HEK293 (cell line): Measurements from ENCODE around the gene DNHD1.

ENCODE experiments used
- CTCF ChIA-PET: fragments of 350-600 bp; formaldehyde crosslinking; extraction: SDS; loops from one replicate; lab custom pipeline; 2021; ENCODE audit warnings: antibody characterized with exemption; lab: Yijun Ruan, JAX
- POLR2A ChIA-PET: fragments of 300-600 bp; formaldehyde crosslinking; extraction: SDS; loops from one replicate; lab custom pipeline; 2020; ENCODE audit warnings: antibody characterized with exemption, inconsistent platforms; lab: Yijun Ruan, JAX
- H3K27ac ChIP-seq: fragments of 200-500 bp; sonication (Bioruptor generic); 2 replicates; pipeline ENCODE4 v1.5.1; 2014; ENCODE audit warnings: low read depth, low read length, control low read depth, inconsistent platforms; ENCODE audit errors: extremely low read depth
- H3K36me3 ChIP-seq, 2 experiments: fragments of 200-500 bp in 1 of 2; sonication (Bioruptor generic) in 1 of 2; 1 replicate in 1 of 2; 2 replicates in 1 of 2; pipeline ENCODE4 v1.5.1; 2014 to 2017; ENCODE audit warnings: inconsistent platforms in 2 of 2, low read length in 2 of 2; ENCODE audit not compliant: control insufficient read depth in 2 of 2, insufficient read depth in 1 of 2
- H3K4me1 ChIP-seq: fragments of 200-500 bp; sonication (Bioruptor generic); 2 replicates; pipeline ENCODE4 v1.5.1; 2014; ENCODE audit warnings: mild to moderate bottlenecking, low read length, inconsistent platforms; ENCODE audit not compliant: control insufficient read depth, insufficient read depth
- H3K4me3 ChIP-seq: 2 replicates; pipeline ENCODE4 v1.5.1; 2011; ENCODE audit warnings: low read depth, mild to moderate bottlenecking, control low read depth, low read length, moderate library complexity
- H3K9me3 ChIP-seq: fragments of 200-500 bp; sonication (Bioruptor generic); 2 replicates; pipeline ENCODE4 v1.5.1; 2014; ENCODE audit warnings: low read depth, low read length, inconsistent platforms; ENCODE audit not compliant: control insufficient read depth, insufficient read depth
- GLIS1 ChIP-seq: fragments of 450-650 bp; formaldehyde crosslinking; IDR thresholded peaks from 2 replicates; pipeline ENCODE4 v1.5.1; 2016; ENCODE audit warnings: missing biosample characterization, missing genetic modification characterization
- PRDM10 ChIP-seq: fragments of 450-650 bp; formaldehyde crosslinking; IDR thresholded peaks from 2 replicates; pipeline ENCODE4 v1.5.1; 2016; ENCODE audit warnings: missing biosample characterization, missing genetic modification characterization
- SP2 ChIP-seq: fragments of 450-650 bp; formaldehyde crosslinking; IDR thresholded peaks from 2 replicates; pipeline ENCODE4 v1.5.1; 2016; ENCODE audit warnings: missing biosample characterization, missing genetic modification characterization
- ZBTB1 ChIP-seq: fragments of 450-650 bp; formaldehyde crosslinking; IDR thresholded peaks from 2 replicates; pipeline ENCODE4 v1.5.1; 2016; ENCODE audit warnings: missing biosample characterization, missing genetic modification characterization
- ZBTB8A ChIP-seq: fragments of 450-650 bp; formaldehyde crosslinking; IDR thresholded peaks from 2 replicates; pipeline ENCODE4 v1.5.1; 2016; ENCODE audit warnings: missing biosample characterization, missing genetic modification characterization
- ZIC2 ChIP-seq: fragments of 450-650 bp; formaldehyde crosslinking; IDR thresholded peaks from 2 replicates; pipeline ENCODE4 v1.5.1; 2016; ENCODE audit warnings: missing biosample characterization, missing genetic modification characterization
- ZNF138 ChIP-seq: fragments of 450-650 bp; formaldehyde crosslinking; IDR thresholded peaks from 2 replicates; pipeline ENCODE4 v1.5.1; 2016; ENCODE audit warnings: missing biosample characterization, missing genetic modification characterization, borderline replicate concordance
- ZNF211 ChIP-seq: fragments of 450-650 bp; formaldehyde crosslinking; IDR thresholded peaks from 2 replicates; pipeline ENCODE4 v1.5.1; 2016; ENCODE audit warnings: low read depth, missing biosample characterization, missing genetic modification characterization
- ZNF214 ChIP-seq: fragments of 450-650 bp; formaldehyde crosslinking; IDR thresholded peaks from 2 replicates; pipeline ENCODE4 v1.5.1; 2017; ENCODE audit warnings: missing biosample characterization, mild to moderate bottlenecking, missing genetic modification characterization, borderline replicate concordance
- ZNF248 ChIP-seq: fragments of 450-650 bp; formaldehyde crosslinking; IDR thresholded peaks from 2 replicates; pipeline ENCODE4 v1.5.1; 2017; ENCODE audit warnings: missing biosample characterization, missing genetic modification characterization
- ZNF416 ChIP-seq: fragments of 450-650 bp; formaldehyde crosslinking; IDR thresholded peaks from 2 replicates; pipeline ENCODE4 v1.5.1; 2016; ENCODE audit warnings: missing biosample characterization, missing genetic modification characterization
- ZNF426 ChIP-seq: fragments of 450-650 bp; formaldehyde crosslinking; IDR thresholded peaks from 2 replicates; pipeline ENCODE4 v1.5.1; 2017; ENCODE audit warnings: missing biosample characterization, missing genetic modification characterization, mild to moderate bottlenecking, inconsistent platforms, moderate library complexity
- ZNF548 ChIP-seq: fragments of 450-650 bp; formaldehyde crosslinking; IDR thresholded peaks from 2 replicates; pipeline ENCODE4 v1.5.1; 2016; ENCODE audit warnings: missing biosample characterization, missing genetic modification characterization
- ZNF600 ChIP-seq: fragments of 450-650 bp; formaldehyde crosslinking; IDR thresholded peaks from 2 replicates; pipeline ENCODE4 v1.5.1; 2016; ENCODE audit warnings: missing biosample characterization, missing genetic modification characterization
- ZNF768 ChIP-seq: fragments of 450-650 bp; formaldehyde crosslinking; IDR thresholded peaks from 2 replicates; pipeline ENCODE4 v1.5.1; 2018; ENCODE audit warnings: missing biosample characterization, mild to moderate bottlenecking, missing genetic modification characterization
- ZNF792 ChIP-seq: fragments of 450-650 bp; formaldehyde crosslinking; IDR thresholded peaks from 2 replicates; pipeline ENCODE4 v1.5.1; 2016; ENCODE audit warnings: missing biosample characterization, missing genetic modification characterization
- TF ChIP-seq, protein P1 (sequence below): fragments of 450-650 bp; formaldehyde crosslinking; IDR thresholded peaks from 2 replicates; pipeline ENCODE4 v1.5.1; 2017; ENCODE audit warnings: missing biosample characterization, missing genetic modification characterization

Gene DNHD1

DNA sequence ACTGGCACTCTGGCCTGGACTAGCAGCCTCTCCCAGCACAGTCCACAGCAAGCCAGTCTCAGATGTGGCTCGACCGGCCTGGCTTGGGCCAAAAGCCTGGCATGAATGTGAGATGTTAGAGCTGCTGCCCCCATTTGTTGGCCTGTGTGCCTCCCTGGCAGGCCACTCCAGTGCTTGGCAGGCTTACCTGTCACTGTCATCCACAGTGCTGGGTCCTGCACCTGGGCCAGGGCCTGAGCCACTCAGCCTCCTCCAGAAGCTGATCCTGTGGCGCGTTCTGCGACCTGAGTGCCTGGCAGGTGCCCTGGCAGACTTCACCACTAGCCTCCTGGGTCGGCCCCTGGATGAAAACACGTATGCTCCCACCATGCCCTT lies 70.3 kb downstream of the DNHD1 start (continued):
- TF ChIP-seq PRDM10 (tag by site-specific recombination), result no peak

DNA sequence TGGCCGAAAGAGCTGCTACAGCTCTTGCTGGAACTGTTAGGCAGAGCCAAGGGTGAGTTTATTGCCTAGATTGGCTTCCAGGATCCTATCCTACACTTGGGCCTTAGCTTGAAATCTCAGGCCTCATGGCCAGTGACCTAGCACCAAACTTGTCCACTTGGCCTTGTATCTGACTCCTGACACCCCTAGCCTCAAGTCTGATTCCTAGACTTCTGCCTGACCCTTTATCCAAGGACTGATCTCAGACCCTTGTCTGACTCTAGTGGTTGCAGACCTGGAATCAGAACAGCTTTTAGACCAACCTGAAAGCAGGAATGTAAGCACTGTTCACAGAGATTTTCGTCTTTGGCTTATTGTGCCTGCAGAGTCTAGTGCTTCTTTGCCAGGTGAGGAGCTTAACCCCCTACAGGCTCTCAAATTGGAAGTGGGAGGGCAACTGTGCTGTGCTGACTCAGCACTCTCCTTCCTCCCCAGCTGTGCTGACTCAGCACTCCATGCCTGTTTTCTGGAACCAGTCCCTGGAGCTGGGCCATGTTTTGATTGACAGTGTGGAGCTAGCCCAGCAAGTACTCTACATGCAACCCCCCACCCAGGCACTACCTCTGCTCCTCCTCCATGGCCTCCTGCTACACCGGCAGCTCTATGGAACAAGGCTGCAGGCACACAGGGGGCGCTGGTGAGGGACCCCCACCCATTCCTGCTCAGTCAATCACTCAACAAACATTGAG lies 71.3 kb downstream of the DNHD1 start:
- Histone ChIP-seq H3K4me3 (no peak overlapping the region), H3K27ac (no peak overlapping the region)

GRCh38 chr11:6569706-6570105 lies 72.6 kb downstream of the DNHD1 start:
- no peaks in the 10 kb centered on the region for H3K9me3 ChIP-seq
- CTCF ChIA-PET, result interaction anchor here (0.7 kb wide), 2 partner anchors 39 to 50 kb away, joined by 5 to 6 read pairs; partner anchors contain the start of gene TPP1
- no peak overlapping the region for H3K4me3 ChIP-seq
- no peak overlapping the region for H3K27ac ChIP-seq
- H3K36me3 ChIP-seq, result peaks cover 0 to 3% of the 10 kb centered on the region in 2 experiments; a peak in 1 of 3 replicates
- POLR2A ChIA-PET, result no interaction called here
- no peak for TF ChIP-seq ZNF768 (tag by site-specific recombination)
- no peak for TF ChIP-seq ZNF600 (tag by site-specific recombination)
- H3K4me1 ChIP-seq, result no peaks in the 10 kb centered on the region

More for the DNA sequence above, 71.3 kb downstream of the DNHD1 start:
- peaks cover 0 to 3% of the 10 kb centered on the region in 2 experiments; a peak in 1 of 3 replicates for H3K36me3 ChIP-seq
- no peak for TF ChIP-seq ZNF214
- TF ChIP-seq ZIC2 (tag by site-specific recombination), result peak; percentile 51
- TF ChIP-seq GLIS1 (tag by site-specific recombination), result 0 out of 2 replicates have a peak, but pooled peaks have one; percentile 41
- no peak for TF ChIP-seq ZNF211 (tag by site-specific recombination)
- TF ChIP-seq ZBTB1 (tag by site-specific recombination), result no peak
- TF ChIP-seq ZNF138 (tag by site-specific recombination), result no peak
- no peak for TF ChIP-seq SP2
- TF ChIP-seq, protein P1, sequence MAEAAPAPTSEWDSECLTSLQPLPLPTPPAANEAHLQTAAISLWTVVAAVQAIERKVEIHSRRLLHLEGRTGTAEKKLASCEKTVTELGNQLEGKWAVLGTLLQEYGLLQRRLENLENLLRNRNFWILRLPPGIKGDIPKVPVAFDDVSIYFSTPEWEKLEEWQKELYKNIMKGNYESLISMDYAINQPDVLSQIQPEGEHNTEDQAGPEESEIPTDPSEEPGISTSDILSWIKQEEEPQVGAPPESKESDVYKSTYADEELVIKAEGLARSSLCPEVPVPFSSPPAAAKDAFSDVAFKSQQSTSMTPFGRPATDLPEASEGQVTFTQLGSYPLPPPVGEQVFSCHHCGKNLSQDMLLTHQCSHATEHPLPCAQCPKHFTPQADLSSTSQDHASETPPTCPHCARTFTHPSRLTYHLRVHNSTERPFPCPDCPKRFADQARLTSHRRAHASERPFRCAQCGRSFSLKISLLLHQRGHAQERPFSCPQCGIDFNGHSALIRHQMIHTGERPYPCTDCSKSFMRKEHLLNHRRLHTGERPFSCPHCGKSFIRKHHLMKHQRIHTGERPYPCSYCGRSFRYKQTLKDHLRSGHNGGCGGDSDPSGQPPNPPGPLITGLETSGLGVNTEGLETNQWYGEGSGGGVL, result 0 out of 2 replicates have a peak, but pooled peaks have one; percentile 9
- TF ChIP-seq ZNF426 (tag by site-specific recombination), result no peak
- TF ChIP-seq, all 188 proteins: peak for 3
- POLR2A ChIA-PET, result no interaction called here
- CTCF ChIA-PET, result interaction anchor here (0.6 to 1.6 kb wide), 5 partner anchors 12 to 1553 kb away, joined by 3 to 5 read pairs (median 4); no protein-coding TSS in a partner anchor
- H3K4me1 ChIP-seq, result no peaks in the 10 kb centered on the region
- no peaks in the 10 kb centered on the region for H3K9me3 ChIP-seq

GRCh38 chr11:6570691-6571427 lies 73.8 kb downstream of the DNHD1 start:
- TF ChIP-seq ZNF792 (tag by site-specific recombination) (no peak), ZNF768 (tag by site-specific recombination) (no peak), ZNF548 (tag by site-specific recombination) (no peak), ZNF416 (tag by site-specific recombination) (no peak), ZNF211 (tag by site-specific recombination) (no peak), ZBTB8A (no peak), ZNF248 (no peak)
- TF ChIP-seq, all 188 proteins: peak for 0
- Histone ChIP-seq H3K4me1 (no peaks in the 10 kb centered on the region), H3K4me3 (no peak overlapping the region), H3K9me3 (no peaks in the 10 kb centered on the region), H3K36me3 (peaks cover 0 to 3% of the 10 kb centered on the region in 2 experiments; a peak in 1 of 3 replicates), H3K27ac (no peak overlapping the region)
- ChIA-PET POLR2A (no interaction called here), CTCF (no interaction called here)
